ENCODE measurements around the gene TSSK2. TPM values are rescaled to one million over a fixed set of nuclear protein-coding genes. Genes with fewer than 3 reads are reported as not detected.

TSSK2 gene
- total RNA-seq, 1 donor from 2014 or later = not detected

DNA sequence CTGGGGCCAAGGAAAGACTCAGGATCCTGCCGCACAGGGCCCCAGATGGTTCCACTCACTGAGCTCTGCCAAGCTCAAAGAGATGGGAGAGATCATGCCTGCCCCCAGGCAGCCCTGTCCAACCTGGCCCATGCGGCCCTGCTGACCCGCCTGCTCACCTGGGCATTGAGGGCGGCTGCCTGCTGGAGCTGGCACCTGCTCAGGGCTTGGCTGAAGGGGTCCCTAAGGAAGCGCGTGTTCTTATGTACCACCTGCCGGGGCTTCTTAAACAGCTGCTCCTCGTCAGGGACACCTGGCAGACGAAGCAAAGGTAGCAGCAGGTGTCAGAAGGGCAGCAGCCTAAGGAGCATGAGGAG lies 7.9 kb downstream of the TSSK2 start:
- no peak overlapping the region for H3K27ac ChIP-seq (ENCODE audit: low read depth, low read length)
- Mint-ChIP-seq H3K27me3 (ENCODE audit: low read depth, unreplicated experiment) (no peaks in the 10 kb centered on the region), H3K9me3 (ENCODE audit: unreplicated experiment) (no peaks in the 10 kb centered on the region), H3K27ac (ENCODE audit: unreplicated experiment) (no peak overlapping the region), H3K36me3 (ENCODE audit: low read depth, unreplicated experiment) (peaks cover 27% of the 10 kb centered on the region), H3K4me1 (ENCODE audit: low read depth, unreplicated experiment) (peaks cover 2% of the 10 kb centered on the region), H3K4me3 (ENCODE audit: unreplicated experiment) (no peak overlapping the region)
- no peak for TF ChIP-seq EZH2 (IDR thresholded peaks at IDR 0.05; ENCODE audit: insufficient read depth, low read length)
- TF ChIP-seq, protein P1, sequence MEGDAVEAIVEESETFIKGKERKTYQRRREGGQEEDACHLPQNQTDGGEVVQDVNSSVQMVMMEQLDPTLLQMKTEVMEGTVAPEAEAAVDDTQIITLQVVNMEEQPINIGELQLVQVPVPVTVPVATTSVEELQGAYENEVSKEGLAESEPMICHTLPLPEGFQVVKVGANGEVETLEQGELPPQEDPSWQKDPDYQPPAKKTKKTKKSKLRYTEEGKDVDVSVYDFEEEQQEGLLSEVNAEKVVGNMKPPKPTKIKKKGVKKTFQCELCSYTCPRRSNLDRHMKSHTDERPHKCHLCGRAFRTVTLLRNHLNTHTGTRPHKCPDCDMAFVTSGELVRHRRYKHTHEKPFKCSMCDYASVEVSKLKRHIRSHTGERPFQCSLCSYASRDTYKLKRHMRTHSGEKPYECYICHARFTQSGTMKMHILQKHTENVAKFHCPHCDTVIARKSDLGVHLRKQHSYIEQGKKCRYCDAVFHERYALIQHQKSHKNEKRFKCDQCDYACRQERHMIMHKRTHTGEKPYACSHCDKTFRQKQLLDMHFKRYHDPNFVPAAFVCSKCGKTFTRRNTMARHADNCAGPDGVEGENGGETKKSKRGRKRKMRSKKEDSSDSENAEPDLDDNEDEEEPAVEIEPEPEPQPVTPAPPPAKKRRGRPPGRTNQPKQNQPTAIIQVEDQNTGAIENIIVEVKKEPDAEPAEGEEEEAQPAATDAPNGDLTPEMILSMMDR (IDR thresholded peaks at IDR 0.05; ENCODE audit: insufficient read depth, low read depth, low read length) = no peak
- H3K4me2 ChIP-seq (ENCODE audit: low read length) = no peak overlapping the region
- H3K9me3 ChIP-seq (ENCODE audit: insufficient read depth, low read depth, low read length) = no peaks in the 10 kb centered on the region
- no peak for FAIRE-seq
- no peak overlapping the region for H3K9ac ChIP-seq (ENCODE audit: low read length)
- peaks cover 18% of the 10 kb centered on the region for H3K79me2 ChIP-seq (ENCODE audit: insufficient read depth, low read length)
- peaks cover 35% of the 10 kb centered on the region for H3K36me3 ChIP-seq (ENCODE audit: insufficient read depth, low read length)
- H3K27me3 ChIP-seq (ENCODE audit: insufficient read depth, low read length) = no peaks in the 10 kb centered on the region
- H4K20me1 ChIP-seq (ENCODE audit: insufficient read depth, low read length) = peaks cover 42% of the 10 kb centered on the region
- H3K4me1 ChIP-seq (ENCODE audit: insufficient read depth, low read length) = no peaks in the 10 kb centered on the region
- no peak overlapping the region for H3K4me3 ChIP-seq (ENCODE audit: insufficient read depth, low read depth, low read length)
- DNase-seq (ENCODE audit: low read depth) = no peak
- no peak overlapping the region for H2AFZ ChIP-seq (ENCODE audit: low read depth, low read length)

DNA sequence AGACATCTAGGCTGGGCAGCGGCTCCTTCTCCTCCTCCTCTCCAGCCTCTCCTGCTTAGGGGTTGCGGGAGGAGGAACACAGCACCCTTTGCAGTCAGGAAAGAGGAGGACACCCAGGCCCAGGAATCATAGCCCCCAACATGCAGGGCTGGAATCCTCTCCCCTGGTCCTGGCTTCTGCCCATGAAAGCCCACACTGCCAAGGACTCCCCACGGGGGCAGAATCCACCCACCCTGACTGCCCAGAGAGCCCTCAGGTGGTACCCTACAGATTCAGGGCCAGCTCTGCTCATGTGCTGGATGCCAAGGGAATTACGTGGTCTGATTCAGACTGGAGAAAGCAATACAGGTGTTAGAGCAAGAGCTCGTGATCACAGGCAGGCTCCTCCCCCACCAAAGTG lies 8.9 kb downstream of the TSSK2 start:
- H3K4me1 Mint-ChIP-seq (ENCODE audit: low read depth, unreplicated experiment) = peaks cover 4% of the 10 kb centered on the region
- H3K36me3 Mint-ChIP-seq (ENCODE audit: low read depth, unreplicated experiment) = peaks cover 27% of the 10 kb centered on the region
- H3K79me2 ChIP-seq (ENCODE audit: insufficient read depth, low read length) = peaks cover 22% of the 10 kb centered on the region
- FAIRE-seq (no peak), DNase-seq (ENCODE audit: low read depth) (no peak)
- no peak overlapping the region for H3K27ac ChIP-seq (ENCODE audit: low read depth, low read length)
- no peak overlapping the region for H2AFZ ChIP-seq (ENCODE audit: low read depth, low read length)
- no peaks in the 10 kb centered on the region for H3K27me3 ChIP-seq (ENCODE audit: insufficient read depth, low read length)
- no peak overlapping the region for H3K4me3 ChIP-seq (ENCODE audit: insufficient read depth, low read depth, low read length)
- H3K9me3 ChIP-seq (ENCODE audit: insufficient read depth, low read depth, low read length) = no peaks in the 10 kb centered on the region
- H3K9me3 Mint-ChIP-seq (ENCODE audit: unreplicated experiment) = peaks cover 3% of the 10 kb centered on the region
- H3K9ac ChIP-seq (ENCODE audit: low read length) = no peak overlapping the region
- peaks cover 3% of the 10 kb centered on the region for H3K27me3 Mint-ChIP-seq (ENCODE audit: low read depth, unreplicated experiment)
- no peak overlapping the region for H3K4me3 Mint-ChIP-seq (ENCODE audit: unreplicated experiment)
- H4K20me1 ChIP-seq (ENCODE audit: insufficient read depth, low read length) = peaks cover 45% of the 10 kb centered on the region
- no peaks in the 10 kb centered on the region for H3K4me1 ChIP-seq (ENCODE audit: insufficient read depth, low read length)
- no peak for TF ChIP-seq EZH2 (IDR thresholded peaks at IDR 0.05; ENCODE audit: insufficient read depth, low read length)
- TF ChIP-seq, protein P1 (IDR thresholded peaks at IDR 0.05; ENCODE audit: insufficient read depth, low read depth, low read length) = no peak
- H3K4me2 ChIP-seq (ENCODE audit: low read length) = no peak overlapping the region
- peaks cover 32% of the 10 kb centered on the region for H3K36me3 ChIP-seq (ENCODE audit: insufficient read depth, low read length)
- no peak overlapping the region for H3K27ac Mint-ChIP-seq (ENCODE audit: unreplicated experiment)

DNA sequence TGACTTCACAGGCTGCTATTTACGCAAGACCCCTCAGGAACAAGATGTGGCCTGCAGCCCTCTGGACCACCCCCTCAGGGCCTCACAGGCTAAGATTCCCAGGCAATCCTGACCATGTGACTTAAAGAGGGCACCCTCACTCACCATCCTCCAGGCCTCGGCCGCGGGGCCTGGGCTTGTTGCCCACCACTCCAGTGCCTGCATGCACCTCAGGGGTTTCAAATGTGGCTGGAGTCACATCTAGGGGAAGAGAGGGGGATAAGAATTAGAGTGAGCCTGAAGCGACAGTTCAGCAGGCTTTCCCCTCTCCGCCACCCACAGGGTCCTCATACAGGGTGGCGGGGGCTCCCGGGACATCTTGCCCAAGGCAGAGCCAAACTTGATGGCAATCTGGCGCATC lies 11.3 kb downstream of the TSSK2 start:
- Histone ChIP-seq H3K27ac (ENCODE audit: low read depth, low read length) (no peak overlapping the region), H3K9ac (ENCODE audit: low read length) (no peak overlapping the region), H4K20me1 (ENCODE audit: insufficient read depth, low read length) (peaks cover 33% of the 10 kb centered on the region), H3K4me1 (ENCODE audit: insufficient read depth, low read length) (no peaks in the 10 kb centered on the region), H3K9me3 (ENCODE audit: insufficient read depth, low read depth, low read length) (no peaks in the 10 kb centered on the region), H3K27me3 (ENCODE audit: insufficient read depth, low read length) (peaks cover 2% of the 10 kb centered on the region), H2AFZ (ENCODE audit: low read depth, low read length) (no peak overlapping the region), H3K4me2 (ENCODE audit: low read length) (no peak overlapping the region), H3K4me3 (ENCODE audit: insufficient read depth, low read depth, low read length) (no peak overlapping the region), H3K36me3 (ENCODE audit: insufficient read depth, low read length) (peaks cover 25% of the 10 kb centered on the region), H3K79me2 (ENCODE audit: insufficient read depth, low read length) (peaks cover 22% of the 10 kb centered on the region)
- Mint-ChIP-seq H3K27me3 (ENCODE audit: low read depth, unreplicated experiment) (peaks cover 18% of the 10 kb centered on the region), H3K9me3 (ENCODE audit: unreplicated experiment) (peaks cover 5% of the 10 kb centered on the region), H3K4me1 (ENCODE audit: low read depth, unreplicated experiment) (peaks cover 4% of the 10 kb centered on the region), H3K4me3 (ENCODE audit: unreplicated experiment) (no peak overlapping the region), H3K27ac (ENCODE audit: unreplicated experiment) (no peak overlapping the region), H3K36me3 (ENCODE audit: low read depth, unreplicated experiment) (peaks cover 16% of the 10 kb centered on the region)
- TF ChIP-seq, protein P1 (IDR thresholded peaks at IDR 0.05; ENCODE audit: insufficient read depth, low read depth, low read length) = no peak
- TF ChIP-seq EZH2 (IDR thresholded peaks at IDR 0.05; ENCODE audit: insufficient read depth, low read length) = no peak
- no peak for FAIRE-seq
- no peak for DNase-seq (ENCODE audit: low read depth)

Measured in astrocyte (in vitro differentiated cells and primary cell).